HepG2 (cell line): ENCODE results near the gene CENPP. TPM values are rescaled to one million over a fixed set of nuclear protein-coding genes. Genes with fewer than 3 reads are reported as not detected.

Experiments used
- ATF7-NPFF ChIP-seq: sonication (generic); formaldehyde crosslinking; IDR thresholded peaks from 2 replicates; pipeline ENCODE4 v1.8.1; 2023; ENCODE audit warnings: mild to moderate bottlenecking, low read depth, missing genetic modification reagents, moderate library complexity
- ERF ChIP-seq: IDR thresholded peaks from 2 replicates; pipeline ENCODE4 v1.6.1; 2018; ENCODE audit warnings: missing biosample characterization, missing genetic modification reagents
- PAF1 ChIP-seq: IDR thresholded peaks from 2 replicates; pipeline ENCODE4 v1.6.1; 2016; ENCODE audit warnings: missing genetic modification reagents, missing compliant biosample characterization
- TEAD2 ChIP-seq: sonication (generic); formaldehyde crosslinking; IDR thresholded peaks from 2 replicates; pipeline ENCODE4 v1.9.0; 2021; ENCODE audit warnings: missing genetic modification reagents
- THYN1 ChIP-seq: sonication (generic); formaldehyde crosslinking; IDR thresholded peaks from 2 replicates; pipeline ENCODE4 v1.8.1; 2023; ENCODE audit warnings: low read depth, mild to moderate bottlenecking, moderate library complexity, missing genetic modification reagents, borderline replicate concordance
- TP53 ChIP-seq: sonication (generic); formaldehyde crosslinking; conservative IDR thresholded peaks from 2 replicates; pipeline ENCODE4 v1.4.0; 2020; ENCODE audit warnings: missing genetic modification reagents
- ZMYM3 ChIP-seq: sonication (generic); formaldehyde crosslinking; IDR thresholded peaks from 2 replicates; pipeline ENCODE4 v1.5.1; 2020; ENCODE audit warnings: mild to moderate bottlenecking, missing genetic modification reagents
- ZNF326 ChIP-seq: sonication (generic); formaldehyde crosslinking; IDR thresholded peaks from 2 replicates; pipeline ENCODE4 v1.4.0; 2020; ENCODE audit warnings: missing genetic modification reagents, borderline replicate concordance
- ZNF331 ChIP-seq: sonication (generic); formaldehyde crosslinking; IDR thresholded peaks from 2 replicates; pipeline ENCODE4 v1.4.0; 2020; ENCODE audit warnings: missing genetic modification reagents
- ZNF44 ChIP-seq: sonication (generic); formaldehyde crosslinking; IDR thresholded peaks from 2 replicates; pipeline ENCODE4 v1.5.1; 2020; ENCODE audit warnings: mild to moderate bottlenecking, missing genetic modification reagents
- ZNF543 ChIP-seq: sonication (generic); formaldehyde crosslinking; IDR thresholded peaks from 2 replicates; pipeline ENCODE4 v1.4.0; 2020; ENCODE audit warnings: mild to moderate bottlenecking, missing genetic modification reagents
- polyA plus RNA-seq, 8 experiments: library from polyadenylated mRNA; depleted of rRNA in 3 of 8; stranded (reverse) in 7 of 8; unstranded in 1 of 8; fragments of >200 nt; fragmentation: Illumina TruSeq in 4 of 8; extraction: Trizol in 4 of 8; gene quantifications; 2 replicates each; pipeline versions ENCODE4 v1.2.1 to v1.2.3, GENCODE V29; 2011 to 2016; ENCODE audit warnings: low read depth in 4 of 8, missing spikeins in 1 of 8, mixed read lengths in 1 of 8; ENCODE audit not compliant: insufficient read depth in 1 of 8
- total RNA-seq, 5 experiments: library from RNA; depleted of rRNA; stranded (reverse); fragments of >200 nt; fragmentation: Illumina TruSeq; extraction: Trizol; gene quantifications; 2 replicates each; pipeline ENCODE4 v1.2.3, GENCODE V29; 2016; ENCODE audit warnings: low read depth in 1 of 5
- TF ChIP-seq, protein P1 (sequence below): sonication (generic); formaldehyde crosslinking; IDR thresholded peaks from 2 replicates; pipeline ENCODE4 v1.4.0; 2020; ENCODE audit warnings: missing genetic modification reagents, borderline replicate concordance
- TF ChIP-seq, protein P2 (sequence below): sonication (generic); formaldehyde crosslinking; IDR thresholded peaks from 2 replicates; pipeline ENCODE4 v1.4.0; 2020; ENCODE audit warnings: missing genetic modification reagents
- TF ChIP-seq, protein P3 (sequence below), 2 experiments: sonication (generic) in 1 of 2; formaldehyde crosslinking in 1 of 2; IDR thresholded peaks; 2 replicates each; pipeline versions ENCODE4 v1.4.0 to v1.6.1; 2016 to 2020; ENCODE audit warnings: borderline replicate concordance in 1 of 2, low read depth in 1 of 2, mild to moderate bottlenecking in 1 of 2, missing genetic modification reagents in 1 of 2
- TF ChIP-seq, protein P4 (sequence below): sonication (generic); formaldehyde crosslinking; IDR thresholded peaks from 2 replicates; pipeline ENCODE4 v1.8.0; 2022; ENCODE audit warnings: mild to moderate bottlenecking, missing genetic modification reagents, moderate library complexity
- TF ChIP-seq, protein P5 (sequence below): IDR thresholded peaks from 2 replicates; pipeline ENCODE4 v1.6.1; 2016; ENCODE audit warnings: low read depth

CENPP gene
- total and polyA plus RNA-seq, 2 of the 13 experiments (the other 11 are each of a cell fraction or from before 2014, with no cell fraction given), result 2.0 to 11.4 TPM

DNA sequence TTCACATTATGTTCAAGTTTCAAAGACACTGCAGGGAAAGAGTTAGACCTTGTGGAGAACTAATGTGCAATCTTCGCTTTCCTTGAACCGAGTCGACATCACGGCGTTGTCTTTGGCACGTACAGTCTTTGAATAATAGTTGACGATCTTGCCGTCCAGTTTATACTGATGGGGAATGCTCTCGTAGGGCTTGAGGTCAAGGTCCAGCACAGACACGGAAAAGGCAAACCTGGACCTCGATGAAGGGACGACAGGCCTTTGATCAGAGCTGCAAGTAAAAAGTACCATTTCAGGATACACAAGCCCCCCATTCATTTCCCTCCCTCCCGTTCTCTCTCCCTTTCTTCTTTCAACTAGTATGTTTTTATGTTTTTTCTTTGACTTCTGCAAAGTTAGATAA is 290.0 kb downstream of the CENPP start (continued):
- TF ChIP-seq, protein P1, sequence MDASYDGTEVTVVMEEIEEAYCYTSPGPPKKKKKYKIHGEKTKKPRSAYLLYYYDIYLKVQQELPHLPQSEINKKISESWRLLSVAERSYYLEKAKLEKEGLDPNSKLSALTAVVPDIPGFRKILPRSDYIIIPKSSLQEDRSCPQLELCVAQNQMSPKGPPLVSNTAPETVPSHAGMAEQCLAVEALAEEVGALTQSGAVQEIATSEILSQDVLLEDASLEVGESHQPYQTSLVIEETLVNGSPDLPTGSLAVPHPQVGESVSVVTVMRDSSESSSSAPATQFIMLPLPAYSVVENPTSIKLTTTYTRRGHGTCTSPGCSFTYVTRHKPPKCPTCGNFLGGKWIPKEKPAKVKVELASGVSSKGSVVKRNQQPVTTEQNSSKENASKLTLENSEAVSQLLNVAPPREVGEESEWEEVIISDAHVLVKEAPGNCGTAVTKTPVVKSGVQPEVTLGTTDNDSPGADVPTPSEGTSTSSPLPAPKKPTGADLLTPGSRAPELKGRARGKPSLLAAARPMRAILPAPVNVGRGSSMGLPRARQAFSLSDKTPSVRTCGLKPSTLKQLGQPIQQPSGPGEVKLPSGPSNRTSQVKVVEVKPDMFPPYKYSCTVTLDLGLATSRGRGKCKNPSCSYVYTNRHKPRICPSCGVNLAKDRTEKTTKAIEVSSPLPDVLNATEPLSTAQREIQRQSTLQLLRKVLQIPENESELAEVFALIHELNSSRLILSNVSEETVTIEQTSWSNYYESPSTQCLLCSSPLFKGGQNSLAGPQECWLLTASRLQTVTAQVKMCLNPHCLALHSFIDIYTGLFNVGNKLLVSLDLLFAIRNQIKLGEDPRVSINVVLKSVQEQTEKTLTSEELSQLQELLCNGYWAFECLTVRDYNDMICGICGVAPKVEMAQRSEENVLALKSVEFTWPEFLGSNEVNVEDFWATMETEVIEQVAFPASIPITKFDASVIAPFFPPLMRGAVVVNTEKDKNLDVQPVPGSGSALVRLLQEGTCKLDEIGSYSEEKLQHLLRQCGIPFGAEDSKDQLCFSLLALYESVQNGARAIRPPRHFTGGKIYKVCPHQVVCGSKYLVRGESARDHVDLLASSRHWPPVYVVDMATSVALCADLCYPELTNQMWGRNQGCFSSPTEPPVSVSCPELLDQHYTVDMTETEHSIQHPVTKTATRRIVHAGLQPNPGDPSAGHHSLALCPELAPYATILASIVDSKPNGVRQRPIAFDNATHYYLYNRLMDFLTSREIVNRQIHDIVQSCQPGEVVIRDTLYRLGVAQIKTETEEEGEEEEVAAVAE (CRISPR knock-in tag), result no peak
- TF ChIP-seq, protein P2, sequence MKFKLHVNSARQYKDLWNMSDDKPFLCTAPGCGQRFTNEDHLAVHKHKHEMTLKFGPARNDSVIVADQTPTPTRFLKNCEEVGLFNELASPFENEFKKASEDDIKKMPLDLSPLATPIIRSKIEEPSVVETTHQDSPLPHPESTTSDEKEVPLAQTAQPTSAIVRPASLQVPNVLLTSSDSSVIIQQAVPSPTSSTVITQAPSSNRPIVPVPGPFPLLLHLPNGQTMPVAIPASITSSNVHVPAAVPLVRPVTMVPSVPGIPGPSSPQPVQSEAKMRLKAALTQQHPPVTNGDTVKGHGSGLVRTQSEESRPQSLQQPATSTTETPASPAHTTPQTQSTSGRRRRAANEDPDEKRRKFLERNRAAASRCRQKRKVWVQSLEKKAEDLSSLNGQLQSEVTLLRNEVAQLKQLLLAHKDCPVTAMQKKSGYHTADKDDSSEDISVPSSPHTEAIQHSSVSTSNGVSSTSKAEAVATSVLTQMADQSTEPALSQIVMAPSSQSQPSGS, result no peak
- TF ChIP-seq ZNF326 (CRISPR knock-in tag) (no peak), ZMYM3 (CRISPR knock-in tag) (0 out of 2 replicates have a peak, but pooled peaks have one; percentile 35), THYN1 (CRISPR knock-in tag) (no peak), ZNF331 (CRISPR knock-in tag) (no peak), PAF1 (no peak), ZNF543 (CRISPR knock-in tag) (no peak), ZNF44 (CRISPR knock-in tag) (no peak), ATF7-NPFF (CRISPR knock-in tag) (no peak), TEAD2 (CRISPR knock-in tag) (no peak), TP53 (no peak), ERF (CRISPR knock-in tag) (no peak)
- TF ChIP-seq, protein P3, sequence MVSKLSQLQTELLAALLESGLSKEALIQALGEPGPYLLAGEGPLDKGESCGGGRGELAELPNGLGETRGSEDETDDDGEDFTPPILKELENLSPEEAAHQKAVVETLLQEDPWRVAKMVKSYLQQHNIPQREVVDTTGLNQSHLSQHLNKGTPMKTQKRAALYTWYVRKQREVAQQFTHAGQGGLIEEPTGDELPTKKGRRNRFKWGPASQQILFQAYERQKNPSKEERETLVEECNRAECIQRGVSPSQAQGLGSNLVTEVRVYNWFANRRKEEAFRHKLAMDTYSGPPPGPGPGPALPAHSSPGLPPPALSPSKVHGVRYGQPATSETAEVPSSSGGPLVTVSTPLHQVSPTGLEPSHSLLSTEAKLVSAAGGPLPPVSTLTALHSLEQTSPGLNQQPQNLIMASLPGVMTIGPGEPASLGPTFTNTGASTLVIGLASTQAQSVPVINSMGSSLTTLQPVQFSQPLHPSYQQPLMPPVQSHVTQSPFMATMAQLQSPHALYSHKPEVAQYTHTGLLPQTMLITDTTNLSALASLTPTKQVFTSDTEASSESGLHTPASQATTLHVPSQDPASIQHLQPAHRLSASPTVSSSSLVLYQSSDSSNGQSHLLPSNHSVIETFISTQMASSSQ (IDR thresholded peaks at IDR 0.05; ENCODE audit: low read depth), result no peak
- TF ChIP-seq, protein P3 (CRISPR knock-in tag; IDR thresholded peaks at IDR 0.05; ENCODE audit: borderline replicate concordance), result no peak
- TF ChIP-seq, protein P4, sequence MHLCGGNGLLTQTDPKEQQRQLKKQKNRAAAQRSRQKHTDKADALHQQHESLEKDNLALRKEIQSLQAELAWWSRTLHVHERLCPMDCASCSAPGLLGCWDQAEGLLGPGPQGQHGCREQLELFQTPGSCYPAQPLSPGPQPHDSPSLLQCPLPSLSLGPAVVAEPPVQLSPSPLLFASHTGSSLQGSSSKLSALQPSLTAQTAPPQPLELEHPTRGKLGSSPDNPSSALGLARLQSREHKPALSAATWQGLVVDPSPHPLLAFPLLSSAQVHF (CRISPR knock-in tag), result no peak
- TF ChIP-seq, protein P5, sequence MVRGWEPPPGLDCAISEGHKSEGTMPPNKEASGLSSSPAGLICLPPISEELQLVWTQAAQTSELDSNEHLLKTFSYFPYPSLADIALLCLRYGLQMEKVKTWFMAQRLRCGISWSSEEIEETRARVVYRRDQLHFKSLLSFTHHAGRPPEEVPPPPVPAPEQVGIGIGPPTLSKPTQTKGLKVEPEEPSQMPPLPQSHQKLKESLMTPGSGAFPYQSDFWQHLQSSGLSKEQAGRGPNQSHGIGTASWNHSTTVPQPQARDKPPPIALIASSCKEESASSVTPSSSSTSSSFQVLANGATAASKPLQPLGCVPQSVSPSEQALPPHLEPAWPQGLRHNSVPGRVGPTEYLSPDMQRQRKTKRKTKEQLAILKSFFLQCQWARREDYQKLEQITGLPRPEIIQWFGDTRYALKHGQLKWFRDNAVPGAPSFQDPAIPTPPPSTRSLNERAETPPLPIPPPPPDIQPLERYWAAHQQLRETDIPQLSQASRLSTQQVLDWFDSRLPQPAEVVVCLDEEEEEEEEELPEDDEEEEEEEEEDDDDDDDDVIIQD, result 0 out of 2 replicates have a peak, but pooled peaks have one; percentile 46
